GM18870 (cell line): ENCODE measurements around the gene HOXB3.

Source experiments
- ATAC-seq: cut with Tn5 transposase; IDR thresholded peaks from one replicate; pipeline ENCODE4 v1.9.1; 2021; ENCODE audit warnings: moderate library complexity; ENCODE audit not compliant: unreplicated experiment

Gene HOXB3

GRCh38 chr17:48571024-48571818, 18.8 kb downstream of the HOXB3 start:
- no peak for ATAC-seq

DNA sequence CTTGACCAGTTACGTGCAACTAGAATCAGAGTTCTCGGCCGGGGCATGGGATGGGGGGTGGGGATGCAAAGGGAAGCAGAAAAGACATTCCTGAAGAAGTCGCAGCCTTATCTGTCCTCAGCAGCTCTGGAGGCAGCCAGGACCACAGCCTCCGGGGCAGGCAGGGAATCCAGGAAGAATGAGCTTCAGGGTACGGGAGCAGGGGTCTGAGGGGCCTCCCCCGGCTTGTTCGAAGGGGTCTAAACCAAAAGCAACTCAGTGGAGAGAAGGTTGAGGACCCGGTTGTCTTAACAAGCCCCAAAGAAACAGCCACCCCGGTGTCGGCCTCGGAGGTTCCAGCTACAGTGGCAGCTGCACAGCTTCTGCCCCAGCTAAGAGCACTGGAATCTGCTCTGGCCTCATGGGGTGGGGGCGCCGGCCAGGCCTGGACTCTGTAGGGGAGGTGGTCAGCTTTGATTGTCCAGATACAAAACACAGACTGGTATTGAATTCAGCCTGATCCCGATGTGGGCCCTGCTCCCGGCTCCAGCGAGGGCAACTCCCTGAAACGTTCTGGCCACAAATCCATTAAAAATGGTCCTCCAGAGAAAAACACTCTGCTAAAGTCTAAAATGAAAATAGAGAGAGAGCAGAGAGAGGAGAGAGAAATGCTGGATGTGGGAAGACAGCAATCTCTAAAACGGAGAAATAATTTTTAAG, 19.6 kb downstream of the HOXB3 start:
- ATAC-seq: no peak

GRCh38 chr17:48569674-48570324, 20.2 kb downstream of the HOXB3 start:
- no peak for ATAC-seq

DNA sequence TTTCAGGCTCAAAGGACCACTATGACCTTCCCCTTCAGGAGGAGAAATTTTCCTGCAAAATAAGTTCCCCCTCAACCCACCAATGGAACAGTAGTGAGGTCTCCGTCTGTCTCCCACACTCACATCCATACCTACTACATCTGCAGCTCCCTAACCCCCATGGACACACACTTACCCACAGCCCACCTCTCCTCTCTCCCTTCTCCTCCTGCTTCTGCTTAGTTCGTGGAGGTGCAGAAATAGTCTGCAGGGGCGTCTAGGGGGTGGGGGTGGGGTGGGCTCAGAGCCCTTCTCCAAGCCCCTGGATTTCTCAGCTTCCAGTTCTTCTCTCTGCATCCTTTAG, 20.8 kb downstream of the HOXB3 start:
- ATAC-seq: no peak

DNA sequence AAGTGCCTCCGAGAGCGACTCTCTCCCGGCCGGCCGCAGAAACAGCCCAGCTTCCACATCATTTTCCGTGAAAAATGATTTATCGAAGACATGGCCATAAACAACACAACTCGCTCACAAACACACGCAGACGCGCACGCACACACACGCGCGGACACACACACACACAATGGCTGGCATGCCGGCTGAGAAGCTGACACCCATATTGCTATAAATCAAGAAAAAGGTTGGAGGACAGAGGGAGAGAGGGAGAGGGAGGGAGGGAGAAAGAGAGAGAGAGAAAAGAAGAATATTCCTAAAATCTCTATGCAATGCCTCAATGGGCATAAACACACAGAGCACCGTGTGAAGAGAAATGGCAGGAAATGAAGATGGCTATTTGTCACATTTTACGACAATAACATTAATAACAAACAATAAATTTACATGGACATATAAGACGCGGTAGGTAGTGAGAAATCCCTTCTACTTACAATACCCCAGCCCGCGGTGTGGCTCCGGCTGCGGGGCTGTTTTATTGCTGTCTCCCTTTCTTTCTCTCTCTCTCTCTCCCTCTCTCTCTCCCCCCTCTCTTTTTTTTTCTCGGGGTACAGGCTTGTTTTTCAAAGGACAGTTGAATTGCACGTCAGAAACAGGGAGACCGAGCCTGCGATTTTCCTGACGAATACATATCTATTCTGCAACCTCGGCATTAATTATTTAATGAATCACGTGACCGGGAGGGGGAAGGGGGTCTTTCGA, 21.4 kb downstream of the HOXB3 start:
- ATAC-seq: no peak

DNA sequence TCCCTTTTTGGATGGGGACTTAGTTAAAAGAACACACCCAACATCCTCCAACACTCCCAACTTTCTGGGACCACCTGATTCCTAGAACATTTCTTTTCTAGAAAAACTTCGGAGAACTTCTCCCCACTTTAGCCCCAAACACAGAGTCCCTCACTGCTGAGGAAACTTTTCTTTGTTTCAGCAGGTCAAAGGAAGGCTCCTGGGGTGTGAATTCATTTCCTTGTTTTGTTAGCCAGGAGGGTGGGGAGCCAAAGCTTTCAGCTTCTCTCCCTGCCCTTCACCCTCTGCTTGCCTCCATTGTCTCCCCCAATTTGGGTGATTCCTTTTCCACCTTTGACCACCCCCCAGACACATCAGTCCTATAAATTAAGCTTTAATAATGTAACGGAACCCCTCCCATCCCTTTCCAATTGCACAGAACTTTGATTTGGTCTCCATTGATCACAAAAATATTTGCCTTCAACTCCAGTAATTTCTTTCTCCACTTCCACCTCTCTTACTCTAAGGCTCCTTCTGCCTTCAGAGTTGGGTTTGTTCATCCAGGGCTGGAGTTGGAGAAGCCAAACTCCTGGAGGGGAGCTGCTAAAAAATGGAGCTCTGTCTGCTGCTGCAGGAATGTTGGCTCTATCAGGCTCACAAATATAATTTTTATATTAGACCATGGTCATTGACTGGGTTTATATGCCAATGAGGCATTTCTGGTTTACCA, 22.2 kb downstream of the HOXB3 start:
- ATAC-seq: no peak

DNA sequence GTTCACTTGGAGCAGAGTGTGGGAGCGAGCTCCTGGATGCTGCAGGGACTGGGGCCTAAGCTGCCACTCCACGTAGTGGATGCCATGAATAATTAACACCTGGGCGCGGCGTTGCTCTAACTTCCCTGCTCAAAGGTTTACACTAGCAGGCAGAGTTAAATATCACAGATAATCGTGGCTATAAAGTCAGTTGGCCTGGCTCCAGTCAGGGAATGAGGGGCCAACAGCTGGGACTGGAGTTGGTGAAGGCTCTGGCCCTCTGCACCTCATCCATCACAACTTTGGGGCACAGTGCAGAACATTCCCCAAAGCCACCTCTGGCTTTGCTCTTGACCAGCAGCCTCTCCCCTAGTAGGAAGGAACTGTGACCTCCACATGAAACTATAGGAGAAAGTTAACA, 22.8 kb downstream of the HOXB3 start:
- no peak for ATAC-seq

DNA sequence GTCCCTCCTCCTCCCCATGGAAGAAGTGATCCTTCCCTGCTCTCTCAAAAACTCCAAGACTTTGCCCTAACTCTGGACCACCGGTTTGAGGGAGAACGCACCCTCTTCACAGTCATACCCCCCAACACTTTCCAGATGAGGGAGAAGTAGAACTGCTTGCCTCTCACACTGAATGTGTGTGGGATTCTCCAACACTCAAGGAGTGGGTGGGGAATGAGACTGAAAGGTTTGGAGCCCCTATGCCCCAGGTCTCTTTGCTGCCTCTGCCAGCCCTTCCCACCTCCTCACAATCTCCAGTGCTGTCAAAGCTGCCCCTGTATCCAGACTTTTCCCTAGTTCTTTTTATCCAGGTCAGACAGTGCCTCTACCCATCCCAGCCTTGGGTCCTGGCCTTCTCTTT, 23.3 kb downstream of the HOXB3 start:
- ATAC-seq: no peak

DNA sequence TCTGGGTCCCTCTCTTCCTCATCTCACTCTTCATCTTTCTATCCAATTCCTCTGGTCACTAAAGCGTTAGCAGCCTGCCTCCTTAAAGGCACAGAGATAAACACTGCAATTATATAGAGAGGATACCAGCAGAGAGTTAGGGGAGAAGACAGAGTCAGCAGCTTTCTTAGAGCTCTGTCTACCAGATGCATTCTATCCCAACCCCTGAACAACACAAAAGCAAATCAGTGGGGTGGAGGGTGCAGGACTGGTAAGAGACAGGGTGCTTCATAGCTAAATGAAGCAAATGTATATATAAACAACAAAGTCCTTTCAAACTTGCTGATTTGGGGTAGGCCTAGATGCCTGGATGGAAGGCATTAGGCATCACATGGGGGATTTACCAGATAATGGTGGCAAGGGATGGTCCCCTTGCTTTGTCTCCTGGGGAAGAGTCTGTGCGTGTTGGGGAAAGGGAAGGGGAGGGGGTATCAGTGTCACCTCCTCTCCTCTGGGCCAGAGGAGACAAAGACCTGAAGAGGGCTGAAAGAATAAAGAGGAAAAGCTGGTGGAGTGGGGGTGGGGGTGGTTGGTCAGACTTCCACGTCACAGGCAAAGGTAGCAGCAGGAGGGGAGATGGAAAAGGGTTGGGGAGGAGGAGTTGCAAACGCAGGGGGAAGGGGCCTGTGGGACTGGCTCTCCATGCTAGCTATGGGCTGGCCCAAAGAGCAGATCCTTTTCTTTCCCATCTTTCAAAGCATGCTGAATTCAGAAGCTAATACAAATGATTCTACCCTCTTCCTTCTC, 23.9 kb downstream of the HOXB3 start:
- ATAC-seq: no peak

DNA sequence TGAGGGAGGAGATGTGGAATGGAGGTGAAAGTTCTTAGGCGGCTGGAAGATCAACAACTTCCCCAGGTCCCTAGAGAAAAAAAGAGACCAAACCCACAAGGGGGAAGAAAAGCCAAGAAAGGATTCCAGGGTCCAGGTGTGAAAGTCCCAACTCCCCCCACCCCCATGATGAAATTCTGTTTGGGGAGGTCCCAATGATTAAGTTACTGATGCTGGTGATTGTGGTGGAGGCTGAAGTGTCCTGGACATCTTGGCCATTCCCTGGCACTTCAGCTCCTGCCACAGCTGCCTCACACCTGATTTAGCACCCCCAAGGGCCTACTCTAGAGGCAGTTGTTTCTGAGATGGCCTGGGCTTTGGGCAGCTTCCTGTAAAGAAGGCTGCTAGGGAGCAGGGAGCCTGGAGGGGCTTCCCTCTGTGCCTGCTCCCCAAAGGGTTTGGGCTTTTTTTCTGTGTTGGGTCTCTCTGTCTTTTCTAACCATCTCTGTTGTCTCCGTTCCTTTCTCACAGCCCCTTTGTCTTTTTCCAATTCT, 25.0 kb downstream of the HOXB3 start:
- no peak for ATAC-seq

DNA sequence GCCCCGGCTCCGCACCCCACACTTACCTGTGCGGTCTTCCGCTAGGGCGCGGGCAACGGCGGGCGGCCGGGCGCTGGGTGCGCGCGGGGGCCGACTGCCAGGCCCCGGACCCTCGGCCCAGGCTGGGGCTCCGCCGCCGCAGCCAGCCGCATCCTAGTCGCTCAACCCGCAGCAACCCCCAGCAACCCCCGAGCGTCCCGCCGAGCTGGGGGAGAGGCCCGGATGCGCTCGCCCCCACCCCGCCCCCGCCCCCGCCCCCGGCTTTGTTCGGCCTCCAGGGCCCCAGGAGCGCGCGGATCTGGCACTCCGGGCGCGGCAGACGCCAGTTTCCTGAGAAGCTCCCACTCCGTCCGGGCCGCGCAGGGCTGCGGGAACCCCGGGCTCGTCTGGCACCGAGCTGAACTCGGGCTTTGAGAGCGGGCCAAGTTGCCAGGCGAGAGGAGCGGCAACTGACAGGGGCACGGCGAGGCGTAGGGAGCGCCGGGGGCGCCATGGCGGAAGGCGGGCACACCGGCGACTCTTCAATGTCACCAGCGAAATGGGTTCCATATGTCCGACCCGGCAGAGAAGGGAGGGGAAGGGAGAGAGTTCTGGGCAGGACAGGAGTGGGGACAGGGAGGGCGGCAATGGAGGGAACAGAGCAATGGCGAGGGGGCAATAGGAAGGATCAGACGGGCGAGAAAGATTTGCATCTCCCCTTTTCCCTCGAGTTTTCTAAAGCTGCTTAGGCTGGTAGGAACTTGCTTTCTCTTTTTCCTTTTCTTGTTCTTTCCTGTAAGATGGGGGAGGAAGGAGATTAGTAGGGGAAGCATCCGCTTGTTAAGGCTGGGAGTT, 25.6 kb downstream of the HOXB3 start:
- ATAC-seq: no peak

GRCh38 chr17:48563867-48564187, 26.2 kb downstream of the HOXB3 start:
- no peak for ATAC-seq

DNA sequence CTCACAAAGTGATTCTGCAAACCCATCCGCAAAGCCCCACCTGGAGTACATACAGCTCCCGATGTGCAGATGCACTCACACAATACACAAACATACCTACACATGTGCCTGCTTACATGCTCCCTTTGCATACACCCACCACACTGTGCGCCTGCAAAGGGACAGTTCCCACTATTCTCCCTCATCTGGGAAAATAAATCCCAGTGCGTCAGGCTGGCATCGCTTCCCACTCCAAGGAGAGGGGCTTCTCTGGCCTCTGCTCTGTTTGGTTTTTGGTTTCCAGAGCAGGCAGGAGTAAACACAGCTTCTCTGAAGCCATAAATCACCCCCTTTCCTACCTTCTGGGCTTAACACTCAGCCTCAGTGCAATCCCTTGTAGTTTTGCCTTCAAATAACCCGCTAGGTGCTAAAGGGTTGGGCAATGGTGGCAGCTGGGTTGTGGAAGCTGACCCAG, 26.6 kb downstream of the HOXB3 start:
- no peak for ATAC-seq

DNA sequence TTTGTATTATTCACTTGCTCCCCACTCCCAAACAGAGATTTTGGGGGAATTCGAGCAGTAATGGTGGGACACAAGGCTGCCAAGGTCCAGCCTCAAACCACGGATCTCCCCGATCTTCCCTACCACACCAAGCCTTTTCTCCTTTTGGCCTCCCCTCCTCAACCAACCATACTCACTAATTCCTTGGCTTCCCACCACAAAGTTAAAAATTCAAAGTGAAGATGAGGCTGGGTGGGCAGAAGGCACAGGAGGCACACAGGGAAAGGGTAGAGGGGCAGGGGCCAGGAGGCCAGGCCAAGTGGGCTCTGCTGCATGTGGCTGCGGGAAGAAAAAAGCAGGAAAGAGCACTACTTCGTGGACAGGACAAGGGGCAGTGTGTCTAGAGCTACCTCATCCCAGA, 27.1 kb downstream of the HOXB3 start:
- ATAC-seq: no peak

DNA sequence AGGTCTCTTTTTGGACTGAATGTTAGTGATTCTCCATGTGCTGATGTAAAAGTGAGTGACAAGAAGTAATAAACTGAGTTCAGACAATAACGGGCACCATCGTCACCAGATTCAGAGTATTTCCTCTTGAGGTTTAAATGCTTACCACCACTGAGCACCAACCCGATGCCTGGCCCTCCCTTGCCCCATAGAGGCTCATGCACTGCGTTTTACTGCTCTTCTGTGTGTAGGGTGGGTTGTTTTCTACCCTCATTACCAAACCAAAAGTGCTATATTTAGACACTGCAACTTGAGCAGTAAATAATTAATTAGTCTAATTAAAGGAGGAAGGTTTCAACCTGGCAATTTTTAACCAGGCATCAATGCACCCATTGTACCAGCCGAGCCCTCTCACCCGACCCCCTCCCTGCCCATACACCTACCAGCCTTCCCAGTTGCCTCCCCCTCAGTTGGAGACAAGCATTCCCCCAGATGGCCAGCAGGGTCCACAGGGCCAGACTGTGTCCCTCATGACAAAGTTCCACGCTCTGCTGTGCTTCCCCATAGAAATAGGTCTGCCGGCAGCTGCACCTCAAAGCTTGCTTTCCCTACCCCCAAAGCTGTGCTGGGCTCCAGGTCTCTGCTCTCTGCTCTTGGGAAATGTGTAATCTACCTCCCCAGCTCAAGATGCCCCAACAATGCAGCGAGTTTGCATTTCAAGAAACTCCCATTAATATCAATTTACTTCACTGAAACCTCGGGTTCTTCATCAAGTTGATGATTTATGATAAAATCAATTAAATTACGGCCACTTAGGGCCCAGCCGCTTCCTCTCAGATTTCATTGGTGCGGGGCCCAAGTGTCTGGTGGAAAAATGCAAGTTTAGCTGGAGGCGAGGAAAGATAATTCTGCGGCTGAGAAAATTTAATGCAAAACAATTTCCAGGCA, 27.9 kb downstream of the HOXB3 start:
- peak; percentile 57 for ATAC-seq

- ATAC-seq: no peak
Observed at GRCh38 chr17:48559840-48560817, 29.9 kb downstream of the HOXB3 start.
